Activated CD4-positive, alpha-beta T cell treated with anti-CD3 and anti-CD28 coated beads for 36 hours (primary cell): ENCODE results near the gene SPON1. TPM values are rescaled to one million over a fixed set of nuclear protein-coding genes. Genes with fewer than 3 reads are reported as not detected.
"Not testable (repeated sequence)": the region's sequence is repeated elsewhere in the genome, so short reads cannot be mapped to it uniquely, and the experiment has no call there.

ENCODE experiments used
- ATAC-seq: fragments of 200-7000 bp; cut with Tn5 transposase; one replicate; pipeline ENCODE4 v1.10.0; 2021; ENCODE audit warnings: mild to moderate bottlenecking, moderate library complexity
- CTCF ChIA-PET: fragments of 350-600 bp; sonication (Branson Sonifier 250); formaldehyde crosslinking; loops from one replicate; lab custom pipeline; 2021; ENCODE audit warnings: antibody characterized with exemption; lab: Charles Lee
- POLR2A ChIA-PET: fragments of 350-600 bp; sonication (Branson Sonifier 250); formaldehyde crosslinking; loops from one replicate; lab custom pipeline; 2021; ENCODE audit warnings: antibody characterized with exemption, inconsistent platforms; lab: Charles Lee
- DNase-seq: peaks from one replicate; pipeline ENCODE4 v3.0.0-alpha.2; 2020
- H3K27ac Mint-ChIP-seq: one replicate; pipeline ENCODE4 v1.8.0; 2021; ENCODE audit warnings: mixed read lengths
- H3K27me3 Mint-ChIP-seq: one replicate; pipeline ENCODE4 v1.8.0; 2021; ENCODE audit warnings: mixed read lengths
- H3K36me3 Mint-ChIP-seq: one replicate; pipeline ENCODE4 v1.8.0; 2021; ENCODE audit warnings: low read depth, mixed read lengths
- H3K4me1 Mint-ChIP-seq: one replicate; pipeline ENCODE4 v1.8.0; 2021; ENCODE audit warnings: mixed read lengths
- H3K4me3 Mint-ChIP-seq: one replicate; pipeline ENCODE4 v1.8.0; 2021; ENCODE audit warnings: mild to moderate bottlenecking, moderate library complexity, mixed read lengths
- H3K9me3 Mint-ChIP-seq: one replicate; pipeline ENCODE4 v1.8.0; 2021; ENCODE audit warnings: low read depth, mixed read lengths
- intact Hi-C, 2 experiments: fragments of 100-400 bp; cut with DNase I in 1 of 2; cut with micrococcal nuclease in 1 of 2; formaldehyde crosslinking; loops; one replicate each; pipeline versions ENCODE4 v1.14.2 to v1.15.1; 2022 to 2024; cut with DNase I, micrococcal nuclease
- total RNA-seq, 2 experiments: library from RNA; stranded (reverse); gene quantifications; one replicate each; pipeline ENCODE4 v1.2.3, GENCODE V29; 2021

The SPON1 gene
- total RNA-seq, 2 experiments from 2014 or later, result 0.26 to 0.41 TPM

DNA sequence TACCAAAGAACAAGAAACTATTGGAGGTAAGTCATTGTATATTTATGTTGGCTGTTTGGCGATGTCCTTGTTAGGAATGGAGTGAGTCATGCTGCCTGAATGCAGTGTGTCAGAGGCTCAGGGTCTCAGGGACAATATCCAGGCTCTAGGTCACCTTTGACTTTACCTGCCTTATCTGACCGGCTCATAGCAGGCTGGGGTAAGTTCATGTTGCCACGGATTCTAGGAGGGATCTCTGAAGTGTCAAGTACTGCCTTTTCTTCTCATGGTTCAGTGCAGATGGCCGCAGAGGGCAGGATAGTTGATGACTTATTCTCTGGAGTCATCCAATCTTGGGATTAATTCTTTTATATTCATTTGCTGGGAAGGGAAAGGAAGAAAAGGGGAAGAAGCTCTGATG, 53.2 kb downstream of the SPON1 start:
- no peaks in the 10 kb centered on the region for H3K4me1 Mint-ChIP-seq
- no peak overlapping the region for H3K4me3 Mint-ChIP-seq
- ChIA-PET POLR2A (no interaction called here), CTCF (no interaction called here)
- intact Hi-C loops, result no loop called here
- H3K9me3 Mint-ChIP-seq, result no peaks in the 10 kb centered on the region
- no peak for DNase-seq
- H3K27ac Mint-ChIP-seq, result no peak overlapping the region
- no peaks in the 10 kb centered on the region for H3K27me3 Mint-ChIP-seq
- H3K36me3 Mint-ChIP-seq, result no peaks in the 10 kb centered on the region
- no peak for ATAC-seq

DNA sequence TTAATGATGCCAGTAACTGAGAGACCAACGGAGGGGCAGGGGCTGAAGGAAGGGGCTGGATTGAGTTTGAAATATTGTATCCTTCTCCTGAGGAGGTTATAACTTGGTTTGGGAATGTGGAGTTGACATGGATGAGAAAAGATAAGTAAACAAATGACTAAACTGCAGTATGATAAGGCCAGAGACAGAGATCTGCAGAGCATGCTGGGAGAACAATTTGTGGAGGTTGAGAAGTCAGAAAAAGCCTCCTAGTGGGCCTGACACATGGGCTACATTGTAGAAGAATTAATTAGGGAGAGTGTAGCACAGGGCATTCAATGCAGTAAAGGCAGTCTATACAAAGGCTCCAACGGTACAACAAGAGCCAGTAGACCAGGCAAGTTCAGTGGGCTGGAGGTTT, 55.9 kb downstream of the SPON1 start:
- no peak for DNase-seq
- intact Hi-C loops, result no loop called here
- ChIA-PET CTCF (no interaction called here), POLR2A (no interaction called here)
- Mint-ChIP-seq H3K4me3 (no peak overlapping the region), H3K36me3 (no peaks in the 10 kb centered on the region), H3K27me3 (peaks cover 1% of the 10 kb centered on the region), H3K4me1 (no peaks in the 10 kb centered on the region), H3K9me3 (no peaks in the 10 kb centered on the region), H3K27ac (no peak overlapping the region)
- no peak for ATAC-seq

DNA sequence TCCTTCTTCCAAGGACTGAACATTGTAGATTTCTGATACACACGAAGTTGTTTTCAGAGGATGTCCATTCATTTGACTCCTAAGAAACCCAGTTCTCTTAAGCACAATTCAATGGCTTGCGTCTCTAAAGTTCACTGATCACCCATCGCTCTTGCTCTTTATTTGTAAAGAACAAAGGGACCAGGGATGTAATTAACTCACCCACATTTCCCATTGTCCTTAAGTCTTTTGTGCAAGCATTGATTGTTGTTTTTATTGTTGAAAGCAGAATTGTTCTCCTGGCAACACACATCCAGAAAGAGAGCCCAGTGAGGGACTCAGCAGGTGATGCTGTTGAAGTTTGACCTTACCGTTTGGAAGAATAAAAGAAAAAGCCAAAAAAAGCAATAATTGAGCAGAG, 59.2 kb downstream of the SPON1 start:
- ATAC-seq (no peak), DNase-seq (no peak)
- ChIA-PET POLR2A (no interaction called here), CTCF (interaction anchor here (1.0 kb wide), 1 partner anchor 52 kb away, joined by 3 read pairs; no protein-coding TSS in a partner anchor)
- H3K9me3 Mint-ChIP-seq, result no peaks in the 10 kb centered on the region
- H3K4me1 Mint-ChIP-seq, result no peaks in the 10 kb centered on the region
- H3K27me3 Mint-ChIP-seq, result peaks cover 5% of the 10 kb centered on the region
- intact Hi-C loops, result no loop called here
- H3K4me3 Mint-ChIP-seq, result no peak overlapping the region
- no peaks in the 10 kb centered on the region for H3K36me3 Mint-ChIP-seq
- no peak overlapping the region for H3K27ac Mint-ChIP-seq

DNA sequence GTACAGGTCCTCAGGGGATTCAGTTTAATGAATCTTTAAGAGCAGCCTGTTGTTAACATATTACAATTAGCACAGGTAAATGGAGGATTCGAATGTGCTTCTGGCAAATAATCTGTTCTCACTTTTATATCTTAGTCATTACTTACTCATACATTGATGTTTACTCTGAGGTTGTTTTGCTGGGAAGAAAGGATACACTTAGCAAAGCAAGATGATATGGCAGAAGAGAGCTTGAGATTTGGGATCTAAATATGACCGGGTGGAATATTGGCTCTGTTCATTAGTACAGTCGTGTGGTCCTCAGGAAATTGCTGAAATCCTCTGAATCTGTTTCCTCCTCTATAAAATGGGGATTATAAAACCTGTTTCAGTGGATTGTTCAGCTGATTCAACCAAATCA, 59.7 kb downstream of the SPON1 start:
- no peak overlapping the region for H3K4me3 Mint-ChIP-seq
- no peaks in the 10 kb centered on the region for H3K4me1 Mint-ChIP-seq
- H3K9me3 Mint-ChIP-seq, result no peaks in the 10 kb centered on the region
- ATAC-seq, result no peak
- intact Hi-C loops, result no loop called here
- ChIA-PET CTCF (interaction anchor here (1.0 kb wide), 1 partner anchor 52 kb away, joined by 3 read pairs; no protein-coding TSS in a partner anchor), POLR2A (no interaction called here)
- no peaks in the 10 kb centered on the region for H3K36me3 Mint-ChIP-seq
- H3K27me3 Mint-ChIP-seq, result peaks cover 5% of the 10 kb centered on the region
- no peak overlapping the region for H3K27ac Mint-ChIP-seq
- no peak for DNase-seq

DNA sequence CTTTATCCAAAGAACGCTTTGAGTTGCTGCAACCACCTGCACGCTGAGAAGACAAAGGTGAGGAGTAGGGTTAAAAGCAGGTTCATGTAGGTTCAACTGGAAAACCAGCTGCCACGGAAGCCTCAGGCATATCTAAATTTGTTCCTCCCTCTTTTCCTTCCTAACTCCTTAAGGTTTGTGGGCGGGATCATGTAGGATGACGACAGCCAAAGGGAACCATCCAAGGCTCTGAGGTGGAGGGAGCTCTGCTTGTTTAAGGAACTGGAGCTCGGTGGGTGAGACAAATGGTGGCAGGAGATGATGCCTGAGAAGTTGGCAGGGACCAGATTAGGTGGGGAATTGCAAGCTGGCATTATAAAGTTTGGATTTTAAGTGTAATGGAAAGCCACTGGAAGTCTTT, 60.3 kb downstream of the SPON1 start:
- H3K27ac Mint-ChIP-seq, result no peak overlapping the region
- peaks cover 5% of the 10 kb centered on the region for H3K27me3 Mint-ChIP-seq
- ATAC-seq, result no peak
- intact Hi-C loops, result no loop called here
- ChIA-PET POLR2A (no interaction called here), CTCF (no interaction called here)
- H3K4me1 Mint-ChIP-seq, result no peaks in the 10 kb centered on the region
- H3K4me3 Mint-ChIP-seq, result no peak overlapping the region
- no peaks in the 10 kb centered on the region for H3K36me3 Mint-ChIP-seq
- H3K9me3 Mint-ChIP-seq, result no peaks in the 10 kb centered on the region
- no peak for DNase-seq

DNA sequence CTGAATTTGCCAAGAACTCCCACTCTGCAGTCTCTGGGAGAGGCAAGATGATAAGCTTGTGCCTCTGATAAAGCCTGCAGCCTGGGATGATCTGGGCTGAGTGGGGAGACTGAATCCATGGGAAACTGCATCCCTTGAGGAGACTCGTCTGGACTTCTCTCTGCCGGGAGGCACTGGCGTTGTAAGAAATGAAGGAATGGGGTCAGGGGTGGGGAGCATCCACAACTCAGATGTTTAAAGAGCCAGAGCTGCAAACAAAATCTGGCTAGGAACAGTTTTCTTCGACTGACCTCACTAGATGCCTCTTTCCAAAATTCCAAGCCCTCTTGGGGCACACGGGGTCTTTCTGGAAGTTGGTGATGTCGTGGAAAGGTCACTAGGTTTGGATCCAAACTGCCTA, 64.4 kb downstream of the SPON1 start:
- intact Hi-C loops, result no loop called here
- Mint-ChIP-seq H3K36me3 (no peaks in the 10 kb centered on the region), H3K4me1 (no peaks in the 10 kb centered on the region), H3K4me3 (no peak overlapping the region), H3K9me3 (no peaks in the 10 kb centered on the region), H3K27me3 (peaks cover 5% of the 10 kb centered on the region), H3K27ac (no peak overlapping the region)
- ATAC-seq, result no peak
- ChIA-PET POLR2A (no interaction called here), CTCF (interaction anchor here (0.7 to 1.6 kb wide), 2 partner anchors 26 to 397 kb away, joined by 3 to 4 read pairs; no protein-coding TSS in a partner anchor)
- DNase-seq, result no peak

DNA sequence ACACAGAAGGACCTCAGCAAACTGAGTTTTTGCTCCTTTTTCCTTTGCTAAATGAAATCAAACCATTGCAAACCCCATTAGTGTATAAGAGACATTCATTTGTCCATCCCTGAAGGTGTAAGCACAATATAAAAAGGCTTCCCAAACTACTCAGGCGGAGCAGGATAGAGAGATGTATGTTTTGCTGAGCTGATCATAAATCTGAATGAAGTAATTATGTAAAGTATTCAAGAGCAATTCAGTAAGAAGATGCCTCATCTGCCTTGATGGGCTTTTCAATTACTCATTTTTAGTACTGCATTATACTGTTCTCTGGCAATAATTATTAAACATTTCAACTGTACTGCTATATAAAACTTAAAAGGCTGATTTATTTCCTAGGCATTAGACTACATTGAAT, 65.0 kb downstream of the SPON1 start:
- Mint-ChIP-seq H3K27ac (no peak overlapping the region), H3K4me3 (no peak overlapping the region), H3K9me3 (no peaks in the 10 kb centered on the region), H3K36me3 (no peaks in the 10 kb centered on the region), H3K4me1 (no peaks in the 10 kb centered on the region), H3K27me3 (peaks cover 5% of the 10 kb centered on the region)
- POLR2A ChIA-PET, result no interaction called here
- DNase-seq, result no peak
- ATAC-seq, result no peak
- intact Hi-C loops, result no loop called here
- CTCF ChIA-PET, result interaction anchor here (1.6 kb wide), 1 partner anchor 27 kb away, joined by 4 read pairs; no protein-coding TSS in a partner anchor

DNA sequence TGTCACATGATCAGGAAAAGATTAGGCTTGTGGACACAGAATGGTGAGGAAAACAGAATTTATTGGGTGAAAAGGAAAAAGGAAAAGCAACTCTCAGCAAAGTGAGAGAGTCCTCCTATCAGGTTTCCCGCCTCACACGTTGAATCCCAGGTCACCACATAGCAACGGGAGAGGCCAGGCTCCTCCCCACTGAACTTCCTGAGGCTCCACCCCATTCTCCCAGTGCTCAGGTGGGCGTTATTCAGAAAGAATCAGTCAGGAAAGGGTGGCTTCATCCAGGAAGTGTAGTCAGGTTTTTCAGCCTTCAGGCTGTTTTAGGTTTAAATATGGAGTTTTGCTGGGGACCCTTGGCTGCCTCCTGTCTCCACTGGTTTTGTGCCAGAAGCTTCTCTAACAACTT, 66.9 kb downstream of the SPON1 start:
- Mint-ChIP-seq H3K4me1 (no peaks in the 10 kb centered on the region), H3K27me3 (peaks cover 4% of the 10 kb centered on the region), H3K9me3 (no peaks in the 10 kb centered on the region), H3K36me3 (no peaks in the 10 kb centered on the region), H3K27ac (no peak overlapping the region), H3K4me3 (no peak overlapping the region)
- intact Hi-C loops, result no loop called here
- no peak for DNase-seq
- no peak for ATAC-seq
- CTCF ChIA-PET, result no interaction called here
- POLR2A ChIA-PET, result no interaction called here

DNA sequence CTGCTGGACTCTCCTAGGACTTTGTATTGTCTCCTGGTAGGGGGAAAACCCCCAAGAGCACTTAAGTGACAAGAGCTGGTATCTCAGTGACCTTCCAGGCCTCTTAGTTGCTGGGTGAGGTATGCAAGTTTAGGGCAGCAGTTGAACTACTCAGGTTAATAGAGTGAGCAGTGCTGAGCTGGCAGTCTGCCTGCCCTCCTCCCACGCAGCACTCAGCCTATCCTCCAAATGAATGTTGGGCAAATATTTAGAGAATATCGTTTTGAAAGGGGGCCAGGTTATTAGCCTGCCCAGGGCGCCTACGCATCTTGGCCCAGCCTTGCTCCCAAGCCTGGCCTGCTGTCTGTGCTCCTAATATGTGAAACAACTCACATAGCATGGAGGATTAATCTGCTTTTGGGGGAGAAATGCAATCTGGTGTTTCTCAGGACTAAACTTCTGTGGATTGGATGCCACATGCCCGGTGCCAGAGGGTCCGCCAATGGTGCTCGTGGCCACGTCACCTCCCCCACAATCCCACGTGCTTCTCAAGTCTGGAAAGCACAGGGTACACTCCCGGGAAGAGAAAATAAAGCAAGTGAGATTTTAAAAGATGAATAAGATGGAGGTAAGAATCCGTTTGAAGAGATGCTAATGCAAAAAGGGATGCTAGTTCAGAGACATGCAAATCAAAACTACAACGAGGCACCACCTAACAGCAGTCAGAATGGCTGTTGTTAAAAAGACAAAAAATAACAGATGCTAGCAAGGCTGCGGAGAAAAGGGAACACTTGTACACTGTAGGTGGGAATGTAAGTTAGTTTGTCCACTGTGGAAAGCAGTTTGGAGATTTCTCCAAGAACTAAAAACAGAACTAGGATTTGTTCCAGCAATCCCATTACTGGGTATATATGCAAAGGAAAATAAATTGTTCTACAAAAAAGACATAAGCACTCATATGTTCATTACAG, 67.7 kb downstream of the SPON1 start:
- H3K4me3 Mint-ChIP-seq, result no peak overlapping the region
- H3K4me1 Mint-ChIP-seq, result no peaks in the 10 kb centered on the region
- H3K36me3 Mint-ChIP-seq, result no peaks in the 10 kb centered on the region
- intact Hi-C loops, result no loop called here
- no peaks in the 10 kb centered on the region for H3K9me3 Mint-ChIP-seq
- DNase-seq, result no peak
- ChIA-PET CTCF (no interaction called here), POLR2A (no interaction called here)
- no peak overlapping the region for H3K27ac Mint-ChIP-seq
- ATAC-seq, result no peak
- peaks cover 2% of the 10 kb centered on the region for H3K27me3 Mint-ChIP-seq

DNA sequence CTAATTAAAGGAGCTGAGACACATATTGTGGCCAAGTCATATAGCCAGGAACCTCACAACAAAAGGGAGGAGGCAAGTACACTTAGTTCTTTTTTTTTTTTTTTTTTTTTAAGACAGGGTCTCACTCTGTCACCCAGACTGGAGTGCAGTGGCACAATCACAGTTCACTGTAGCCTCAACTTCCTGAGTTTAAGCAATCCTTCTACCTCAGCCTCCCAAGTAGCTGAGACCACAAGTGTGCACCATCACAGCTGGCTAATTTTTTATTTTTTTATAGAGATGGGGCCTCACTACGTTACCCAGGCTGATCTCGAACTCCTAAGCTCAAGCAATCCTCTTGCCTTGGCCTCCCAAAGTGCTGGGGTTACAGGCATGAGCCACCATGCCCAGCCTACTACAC, 73.0 kb downstream of the SPON1 start:
- DNase-seq, H3K9me3 Mint-ChIP-seq, ATAC-seq, POLR2A ChIA-PET, intact Hi-C loops, H3K36me3 Mint-ChIP-seq, H3K27me3 Mint-ChIP-seq, H3K4me1 Mint-ChIP-seq, H3K27ac Mint-ChIP-seq, H3K4me3 Mint-ChIP-seq: not testable (repeated sequence)
- CTCF ChIA-PET, result interaction anchor here (0.6 to 0.7 kb wide), 2 partner anchors 16 to 1012 kb away, joined by 3 to 4 read pairs; no protein-coding TSS in a partner anchor

DNA sequence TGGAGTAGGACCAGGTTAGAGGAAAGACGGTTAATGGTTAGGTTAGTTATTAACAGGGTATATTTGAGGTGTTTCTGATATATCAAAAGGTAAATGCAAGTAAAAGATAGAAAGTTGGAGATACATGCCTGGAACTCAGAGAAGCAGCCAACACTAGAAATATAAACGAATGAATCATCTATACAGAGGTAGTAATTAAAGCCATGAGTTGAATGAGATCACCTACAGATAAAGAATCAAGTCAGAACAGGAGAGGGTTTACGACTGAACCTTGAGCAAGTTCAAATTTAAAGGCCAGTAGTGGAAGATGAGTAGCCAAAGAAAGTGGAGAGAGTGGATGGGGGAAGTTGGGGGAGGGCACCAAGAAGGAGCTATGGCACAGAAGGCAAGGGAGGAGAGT, 73.9 kb downstream of the SPON1 start:
- Mint-ChIP-seq H3K27me3 (no peaks in the 10 kb centered on the region), H3K36me3 (no peaks in the 10 kb centered on the region), H3K4me1 (no peaks in the 10 kb centered on the region), H3K9me3 (no peaks in the 10 kb centered on the region), H3K4me3 (no peak overlapping the region), H3K27ac (no peak overlapping the region)
- ChIA-PET CTCF (no interaction called here), POLR2A (no interaction called here)
- no peak for DNase-seq
- intact Hi-C loops, result no loop called here
- ATAC-seq, result no peak

DNA sequence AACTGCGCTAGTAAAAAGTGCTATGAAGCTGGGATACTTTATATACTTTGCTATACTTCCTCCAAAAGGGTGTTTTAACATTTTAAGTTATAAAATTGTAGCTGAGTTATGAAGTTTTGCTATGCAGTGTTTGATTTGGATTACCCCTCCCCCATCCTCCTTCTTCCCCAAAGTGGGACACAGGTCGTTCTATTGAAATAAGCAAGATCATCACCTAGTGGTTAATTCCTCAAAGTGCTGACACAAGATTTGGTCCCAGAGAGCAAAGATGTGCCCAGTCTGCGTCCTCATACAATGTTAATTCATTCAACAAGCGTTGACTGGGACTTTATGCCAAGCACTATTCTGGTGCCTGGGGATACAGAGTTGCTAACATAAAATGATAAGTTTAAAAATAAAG, 78.5 kb downstream of the SPON1 start:
- no peaks in the 10 kb centered on the region for H3K27me3 Mint-ChIP-seq
- no peaks in the 10 kb centered on the region for H3K36me3 Mint-ChIP-seq
- ChIA-PET POLR2A (no interaction called here), CTCF (interaction anchor here (1.1 kb wide), 1 partner anchor 297 kb away, joined by 3 read pairs; no protein-coding TSS in a partner anchor)
- DNase-seq (no peak), ATAC-seq (no peak)
- intact Hi-C loops, result no loop called here
- H3K9me3 Mint-ChIP-seq, result no peaks in the 10 kb centered on the region
- H3K27ac Mint-ChIP-seq, result no peak overlapping the region
- H3K4me1 Mint-ChIP-seq, result no peaks in the 10 kb centered on the region
- H3K4me3 Mint-ChIP-seq, result no peak overlapping the region
